Esophagus squamous epithelium (tissue), 5 donors: ENCODE results near the gene REEP1. TPM values are rescaled to one million over a fixed set of nuclear protein-coding genes. Genes with fewer than 3 reads are reported as not detected.

ENCODE experiments used
- DNase-seq: peaks from one replicate; lab custom pipeline; 2025; lab: John Stamatoyannopoulos, UW
- H3K27ac ChIP-seq, 4 donors: fragments of 200-600 bp; sonication (generic); one replicate each; pipeline ENCODE4 v1.5.1; 2016 to 2019; ENCODE audit warnings: mild to moderate bottlenecking in 1 of 4
- H3K27me3 ChIP-seq, 4 donors: fragments of 200-600 bp; sonication (generic); 1 replicate in 3 of 4; 2 replicates in 1 of 4; pipeline versions ENCODE4 v1.5.1 to v1.6.0; 2017 to 2021; ENCODE audit warnings: antibody characterized with exemption in 1 of 4
- H3K36me3 ChIP-seq, 3 donors: fragments of 200-600 bp; sonication (generic); one replicate each; pipeline ENCODE4 v1.5.1; 2016 to 2019
- H3K4me1 ChIP-seq, 3 donors: fragments of 200-600 bp; sonication (generic); one replicate each; pipeline ENCODE4 v1.5.1; 2017 to 2019
- H3K4me3 ChIP-seq, 4 donors: fragments of 200-600 bp; sonication (generic); 1 replicate in 3 of 4; 2 replicates in 1 of 4; pipeline ENCODE4 v1.5.1; 2016 to 2019; ENCODE audit warnings: mild to moderate bottlenecking in 2 of 4, moderate library complexity in 1 of 4
- H3K9me3 ChIP-seq, 3 donors: fragments of 200-600 bp; sonication (generic); one replicate each; pipeline ENCODE4 v1.5.1; 2016 to 2019
- POLR2A ChIP-seq, 4 donors: fragments of 450-650 bp; IDR thresholded peaks; one replicate each; pipeline ENCODE4 v1.6.1; 2017; ENCODE audit warnings: antibody characterized with exemption in 4 of 4, mild to moderate bottlenecking in 4 of 4, moderate library complexity in 3 of 4
- WGBS, 2 donors: methylation state at CpG; one replicate each; pipeline ENCODE4 v1.1.5; 2018; 5-methylcytosine and 5-hydroxymethylcytosine counted together
- intact Hi-C: fragments of 100-400 bp; cut with DNase I; formaldehyde crosslinking; loops from one replicate; pipeline ENCODE4 v1.15.0; 2022
- total RNA-seq, 4 donors: library from RNA; depleted of rRNA; stranded (reverse); fragments of >200 nt; gene quantifications; one replicate each; pipeline ENCODE4 v1.1.0, GENCODE V29; 2016
- TF ChIP-seq, protein P1 (sequence below), 6 experiments: fragments of 450-650 bp in 4 of 6; fragments of 200-600 bp in 2 of 6; sonication (generic) in 2 of 6; IDR thresholded peaks; one replicate each; pipeline ENCODE4 v1.5.1; 2016 to 2019; ENCODE audit warnings: antibody characterized with exemption in 6 of 6, mild to moderate bottlenecking in 4 of 6, moderate library complexity in 4 of 6
- donor health status: DM: yes; HTN: yes; CAD: no.

The REEP1 gene
- total RNA-seq, 4 donors from 2014 or later: 0.83 to 10.3 (median 2.0) TPM

DNA sequence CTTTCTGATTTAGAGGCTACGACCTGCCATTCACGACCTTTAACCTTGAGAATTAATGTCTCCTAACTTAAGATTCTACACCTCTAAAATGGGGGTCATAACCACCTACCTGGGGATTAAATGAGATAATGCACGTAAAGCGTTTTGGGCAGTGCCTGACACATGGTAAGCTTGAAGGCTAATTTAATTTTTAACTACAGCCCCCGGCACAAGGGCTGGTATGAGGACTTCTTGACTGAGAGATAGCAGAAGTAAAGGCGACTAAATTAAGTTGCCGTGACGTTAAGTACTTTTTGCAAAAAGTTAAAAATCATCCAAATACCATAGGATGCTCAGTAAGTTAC is 137.6 kb downstream of the REEP1 start:
- TF ChIP-seq, protein P1, sequence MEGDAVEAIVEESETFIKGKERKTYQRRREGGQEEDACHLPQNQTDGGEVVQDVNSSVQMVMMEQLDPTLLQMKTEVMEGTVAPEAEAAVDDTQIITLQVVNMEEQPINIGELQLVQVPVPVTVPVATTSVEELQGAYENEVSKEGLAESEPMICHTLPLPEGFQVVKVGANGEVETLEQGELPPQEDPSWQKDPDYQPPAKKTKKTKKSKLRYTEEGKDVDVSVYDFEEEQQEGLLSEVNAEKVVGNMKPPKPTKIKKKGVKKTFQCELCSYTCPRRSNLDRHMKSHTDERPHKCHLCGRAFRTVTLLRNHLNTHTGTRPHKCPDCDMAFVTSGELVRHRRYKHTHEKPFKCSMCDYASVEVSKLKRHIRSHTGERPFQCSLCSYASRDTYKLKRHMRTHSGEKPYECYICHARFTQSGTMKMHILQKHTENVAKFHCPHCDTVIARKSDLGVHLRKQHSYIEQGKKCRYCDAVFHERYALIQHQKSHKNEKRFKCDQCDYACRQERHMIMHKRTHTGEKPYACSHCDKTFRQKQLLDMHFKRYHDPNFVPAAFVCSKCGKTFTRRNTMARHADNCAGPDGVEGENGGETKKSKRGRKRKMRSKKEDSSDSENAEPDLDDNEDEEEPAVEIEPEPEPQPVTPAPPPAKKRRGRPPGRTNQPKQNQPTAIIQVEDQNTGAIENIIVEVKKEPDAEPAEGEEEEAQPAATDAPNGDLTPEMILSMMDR (IDR thresholded peaks at IDR 0.05): no peak
- TF ChIP-seq POLR2A (IDR thresholded peaks at IDR 0.05): no peak
- DNase-seq: no peak
- Histone ChIP-seq H3K36me3 (no peaks in the 10 kb centered on the region), H3K27ac (peak overlapping the region; percentile 80 to 91 (median 84)), H3K4me3 (peak overlapping the region; percentile 62 to 89 (median 81)), H3K4me1 (peaks cover 12 to 44% (median 19%) of the 10 kb centered on the region in 3 donors), H3K27me3 (no peaks in the 10 kb centered on the region), H3K9me3 (no peaks in the 10 kb centered on the region)
- 2 to 3% methylated on average over 8 of the region's 8 CpGs for WGBS, 2 donors
- intact Hi-C loops: no loop called here

DNA sequence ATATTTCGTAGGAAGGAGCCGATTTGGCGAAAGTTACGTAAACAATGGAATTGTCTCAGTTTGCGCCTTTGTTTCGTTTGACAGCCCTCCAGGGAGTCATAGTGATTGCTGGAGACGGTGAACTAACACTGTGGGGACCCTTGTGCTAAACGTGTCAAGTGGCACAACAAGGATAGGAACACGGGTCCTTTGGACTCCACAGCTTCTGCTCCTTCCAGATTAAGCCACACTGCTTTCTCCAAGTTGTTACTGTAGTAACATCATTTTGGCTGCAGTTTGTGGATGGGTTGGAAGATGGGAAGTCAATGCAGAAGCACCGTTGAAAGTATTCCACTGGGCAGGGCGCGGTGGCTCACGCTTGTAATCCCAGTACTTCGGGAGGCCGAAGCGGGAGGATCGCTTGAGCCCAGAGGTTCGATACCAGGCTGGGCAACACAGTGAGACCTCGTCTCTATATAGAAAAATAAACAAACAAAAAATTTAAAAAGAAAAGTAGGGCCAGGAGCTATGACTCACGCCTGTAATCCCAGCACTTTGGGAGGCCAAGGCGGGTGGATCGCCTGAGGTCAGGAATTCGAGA is 141.5 kb downstream of the REEP1 start:
- peak overlapping the region; percentile 95 to 99 (median 98) for H3K27ac ChIP-seq
- TF ChIP-seq, protein P1 (IDR thresholded peaks at IDR 0.05): no peak
- TF ChIP-seq POLR2A (IDR thresholded peaks at IDR 0.05): no peak
- intact Hi-C loops: no loop called here
- H3K4me1 ChIP-seq: peaks cover 18 to 67% (median 29%) of the 10 kb centered on the region in 3 donors
- 29 to 33% methylated on average over 22 of the region's 23 CpGs for WGBS, 2 donors
- H3K4me3 ChIP-seq: peak overlapping the region; percentile 76 to 92 (median 86)
- H3K9me3 ChIP-seq: no peaks in the 10 kb centered on the region
- H3K27me3 ChIP-seq: no peaks in the 10 kb centered on the region
- H3K36me3 ChIP-seq: no peaks in the 10 kb centered on the region
- no peak for DNase-seq

DNA sequence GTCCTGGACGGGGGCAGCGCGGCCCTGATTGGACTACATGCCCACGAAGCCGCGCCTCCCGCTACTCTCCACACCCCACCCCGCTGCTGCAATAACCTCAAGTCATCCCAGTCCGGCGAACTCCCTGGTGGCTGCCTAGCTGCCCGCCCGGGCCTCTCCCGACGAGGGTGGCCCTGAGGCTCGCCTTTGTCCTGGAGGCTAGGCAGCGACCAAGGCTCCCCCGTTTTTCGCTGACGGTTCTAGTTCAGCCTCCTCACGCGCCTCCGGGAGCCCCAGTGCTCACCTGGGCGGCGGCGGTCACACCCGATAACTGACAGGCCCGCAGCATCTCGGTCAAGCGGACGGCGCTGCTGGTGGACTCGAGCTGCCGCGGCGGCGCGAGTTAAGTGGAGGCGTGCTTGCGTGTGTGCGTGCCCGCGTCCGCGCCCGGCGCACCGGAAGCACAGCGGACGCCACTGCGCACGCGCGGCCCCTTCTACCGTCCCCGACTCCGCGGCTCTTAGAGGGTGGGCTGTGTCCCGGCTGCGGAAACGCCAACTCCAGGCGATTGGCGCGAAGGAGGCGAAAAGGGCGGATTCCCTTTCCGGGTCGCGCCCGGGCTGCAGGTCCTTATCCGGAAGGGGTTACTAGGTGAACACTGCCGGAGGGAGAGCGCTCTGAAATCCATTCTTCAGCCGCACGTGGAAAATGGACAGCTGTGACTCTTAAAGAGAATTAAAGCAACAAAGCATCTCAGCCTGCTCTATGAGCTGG is 142.2 kb downstream of the REEP1 start, which contains the start of gene IMMT:
TSS of gene IMMT (minus strand) at position 408 of the 753 bp plus-strand sequence. CDS start at position 328, 80 bp downstream.
- WGBS, 2 donors: 0% methylated on average over 10 of the region's 74 CpGs
- H3K27ac ChIP-seq: peak within 1 kb of the TSS; percentile 95 to 99 (median 98)
- peaks cover 14 to 67% (median 22%) of the 10 kb centered on the region in 3 donors for H3K4me1 ChIP-seq
- peak; percentile 86 for DNase-seq
- peak within 1 kb of the TSS; percentile 76 to 92 (median 86) for H3K4me3 ChIP-seq
- peak in 3 of 4 donors; percentile 10 to 92 (median 86) for TF ChIP-seq POLR2A (IDR thresholded peaks at IDR 0.05)
- TF ChIP-seq, protein P1 (IDR thresholded peaks at IDR 0.05): peak in 2 of 6 experiments; percentile 12 to 15
- H3K27me3 ChIP-seq: no peaks in the 10 kb centered on the region
- intact Hi-C loops: no loop called here
- H3K9me3 ChIP-seq: no peaks in the 10 kb centered on the region
- H3K36me3 ChIP-seq: peaks cover 0 to 7% (median 0%) of the 10 kb centered on the region in 3 donors

DNA sequence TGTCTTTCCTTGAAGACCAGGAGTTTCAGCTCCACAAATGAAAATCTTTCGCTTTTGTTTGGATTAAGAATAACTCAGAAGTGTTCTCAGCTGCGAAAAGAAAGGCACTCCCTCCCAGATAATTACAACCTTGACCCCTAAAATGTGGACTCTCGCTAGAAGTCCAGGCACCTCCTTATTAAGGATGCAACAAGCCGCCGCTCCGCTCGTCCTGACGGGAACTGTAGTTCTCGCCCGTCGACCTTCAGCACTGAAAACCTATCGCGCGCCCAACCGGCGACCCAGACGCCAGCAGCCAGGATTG is 142.7 kb downstream of the REEP1 start:
- Histone ChIP-seq H3K27me3 (no peaks in the 10 kb centered on the region), H3K4me3 (peak overlapping the region; percentile 76 to 92 (median 86)), H3K36me3 (peaks cover 0 to 10% (median 0%) of the 10 kb centered on the region in 3 donors), H3K9me3 (no peaks in the 10 kb centered on the region), H3K27ac (peak overlapping the region; percentile 95 to 99 (median 98)), H3K4me1 (peaks cover 14 to 64% (median 17%) of the 10 kb centered on the region in 3 donors)
- 0% methylated on average over 2 to 15 of the region's 17 CpGs for WGBS, 2 donors
- intact Hi-C loops: no loop called here
- no peak for DNase-seq
- TF ChIP-seq POLR2A (IDR thresholded peaks at IDR 0.05): no peak
- TF ChIP-seq, protein P1 (IDR thresholded peaks at IDR 0.05): no peak
